ENCODE measurements around the gene SAE1. TPM values are rescaled to one million over a fixed set of nuclear protein-coding genes. Genes with fewer than 3 reads are reported as not detected.
A peak's percentile ranks its signal among the peaks of the same experiment; 100 is the strongest.

SAE1 gene
- total RNA-seq, 1 experiment from 2014 or later = 140 TPM

DNA sequence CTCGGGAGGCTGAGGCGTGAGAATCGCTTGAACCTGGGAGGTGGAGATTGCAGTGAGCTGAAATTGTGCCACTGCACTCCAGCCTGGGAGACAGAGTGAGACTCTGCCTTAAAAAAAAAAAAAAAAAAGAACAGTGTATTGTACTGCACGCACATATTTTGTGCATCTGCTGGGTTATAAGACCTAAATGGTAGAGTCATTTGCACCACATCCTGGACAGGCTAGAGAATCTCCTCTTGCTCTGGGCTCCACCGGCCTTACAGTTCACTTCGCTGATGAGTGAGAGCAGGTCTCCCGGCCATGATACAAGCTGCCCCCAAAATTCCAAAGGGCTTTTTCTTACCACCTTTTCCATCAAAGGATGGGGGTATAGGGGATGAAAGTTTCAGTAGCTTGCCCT, 7.2 kb upstream of the SAE1 start:
- Histone ChIP-seq H3K36me3 (ENCODE audit: control insufficient read depth, insufficient read depth, low read length) (no peaks in the 10 kb centered on the region), H3K4me1 (ENCODE audit: control insufficient read depth, insufficient read depth, low read length) (peaks cover 19% of the 10 kb centered on the region), H3K4me3 (ENCODE audit: low read depth in 2 of 2, low read length in 2 of 2) (no peak overlapping the region), H3K27me3 (ENCODE audit: control insufficient read depth, insufficient read depth, low read length) (no peaks in the 10 kb centered on the region), H3K9me3 (ENCODE audit: control insufficient read depth, insufficient read depth, low read depth, low read length) (no peaks in the 10 kb centered on the region), H3K27ac (ENCODE audit: low read length) (no peak overlapping the region)
- POLR2A ChIA-PET = interaction anchor here (0.7 kb wide), 1 partner anchor 50 kb away, joined by 7 read pairs; no protein-coding TSS in a partner anchor
- TF ChIP-seq TCF7L2 (IDR thresholded peaks at IDR 0.05; ENCODE audit: low read depth, low read length) (no peak), POLR2AphosphoS5 (IDR thresholded peaks at IDR 0.05; ENCODE audit: low read depth, low read length) (no peak), SIN3A (IDR thresholded peaks at IDR 0.05; ENCODE audit: borderline replicate concordance, insufficient read depth, low read depth, low read length) (no peak)
- TF ChIP-seq, protein P1, sequence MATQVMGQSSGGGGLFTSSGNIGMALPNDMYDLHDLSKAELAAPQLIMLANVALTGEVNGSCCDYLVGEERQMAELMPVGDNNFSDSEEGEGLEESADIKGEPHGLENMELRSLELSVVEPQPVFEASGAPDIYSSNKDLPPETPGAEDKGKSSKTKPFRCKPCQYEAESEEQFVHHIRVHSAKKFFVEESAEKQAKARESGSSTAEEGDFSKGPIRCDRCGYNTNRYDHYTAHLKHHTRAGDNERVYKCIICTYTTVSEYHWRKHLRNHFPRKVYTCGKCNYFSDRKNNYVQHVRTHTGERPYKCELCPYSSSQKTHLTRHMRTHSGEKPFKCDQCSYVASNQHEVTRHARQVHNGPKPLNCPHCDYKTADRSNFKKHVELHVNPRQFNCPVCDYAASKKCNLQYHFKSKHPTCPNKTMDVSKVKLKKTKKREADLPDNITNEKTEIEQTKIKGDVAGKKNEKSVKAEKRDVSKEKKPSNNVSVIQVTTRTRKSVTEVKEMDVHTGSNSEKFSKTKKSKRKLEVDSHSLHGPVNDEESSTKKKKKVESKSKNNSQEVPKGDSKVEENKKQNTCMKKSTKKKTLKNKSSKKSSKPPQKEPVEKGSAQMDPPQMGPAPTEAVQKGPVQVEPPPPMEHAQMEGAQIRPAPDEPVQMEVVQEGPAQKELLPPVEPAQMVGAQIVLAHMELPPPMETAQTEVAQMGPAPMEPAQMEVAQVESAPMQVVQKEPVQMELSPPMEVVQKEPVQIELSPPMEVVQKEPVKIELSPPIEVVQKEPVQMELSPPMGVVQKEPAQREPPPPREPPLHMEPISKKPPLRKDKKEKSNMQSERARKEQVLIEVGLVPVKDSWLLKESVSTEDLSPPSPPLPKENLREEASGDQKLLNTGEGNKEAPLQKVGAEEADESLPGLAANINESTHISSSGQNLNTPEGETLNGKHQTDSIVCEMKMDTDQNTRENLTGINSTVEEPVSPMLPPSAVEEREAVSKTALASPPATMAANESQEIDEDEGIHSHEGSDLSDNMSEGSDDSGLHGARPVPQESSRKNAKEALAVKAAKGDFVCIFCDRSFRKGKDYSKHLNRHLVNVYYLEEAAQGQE (IDR thresholded peaks at IDR 0.05; ENCODE audit: insufficient read depth in 1 of 2, low read depth in 2 of 2, low read length in 1 of 2) = no peak
- TF ChIP-seq, protein P2, sequence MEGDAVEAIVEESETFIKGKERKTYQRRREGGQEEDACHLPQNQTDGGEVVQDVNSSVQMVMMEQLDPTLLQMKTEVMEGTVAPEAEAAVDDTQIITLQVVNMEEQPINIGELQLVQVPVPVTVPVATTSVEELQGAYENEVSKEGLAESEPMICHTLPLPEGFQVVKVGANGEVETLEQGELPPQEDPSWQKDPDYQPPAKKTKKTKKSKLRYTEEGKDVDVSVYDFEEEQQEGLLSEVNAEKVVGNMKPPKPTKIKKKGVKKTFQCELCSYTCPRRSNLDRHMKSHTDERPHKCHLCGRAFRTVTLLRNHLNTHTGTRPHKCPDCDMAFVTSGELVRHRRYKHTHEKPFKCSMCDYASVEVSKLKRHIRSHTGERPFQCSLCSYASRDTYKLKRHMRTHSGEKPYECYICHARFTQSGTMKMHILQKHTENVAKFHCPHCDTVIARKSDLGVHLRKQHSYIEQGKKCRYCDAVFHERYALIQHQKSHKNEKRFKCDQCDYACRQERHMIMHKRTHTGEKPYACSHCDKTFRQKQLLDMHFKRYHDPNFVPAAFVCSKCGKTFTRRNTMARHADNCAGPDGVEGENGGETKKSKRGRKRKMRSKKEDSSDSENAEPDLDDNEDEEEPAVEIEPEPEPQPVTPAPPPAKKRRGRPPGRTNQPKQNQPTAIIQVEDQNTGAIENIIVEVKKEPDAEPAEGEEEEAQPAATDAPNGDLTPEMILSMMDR (IDR thresholded peaks at IDR 0.05) = no peak
- CTCF ChIA-PET = interaction anchor here (0.7 kb wide), 1 partner anchor 47 kb away, joined by 4 read pairs; no protein-coding TSS in a partner anchor
- in situ Hi-C loops (cut with HindIII; ENCODE audit: low pct_unique_long_range_greater_than_20kb, low sequenced_read_pairs) (no loop called here), intact Hi-C loops (cut with micrococcal nuclease; ENCODE audit: unreplicated experiment) (loop anchor here (5.0 kb wide), 1 partner anchor 46 kb away; no protein-coding TSS in a partner anchor)
- ATAC-seq (no peak), DNase-seq (ENCODE audit: low read depth, low spot score) (no peak)
- no TSS peak for BruUV-seq (replicated peaks)

DNA sequence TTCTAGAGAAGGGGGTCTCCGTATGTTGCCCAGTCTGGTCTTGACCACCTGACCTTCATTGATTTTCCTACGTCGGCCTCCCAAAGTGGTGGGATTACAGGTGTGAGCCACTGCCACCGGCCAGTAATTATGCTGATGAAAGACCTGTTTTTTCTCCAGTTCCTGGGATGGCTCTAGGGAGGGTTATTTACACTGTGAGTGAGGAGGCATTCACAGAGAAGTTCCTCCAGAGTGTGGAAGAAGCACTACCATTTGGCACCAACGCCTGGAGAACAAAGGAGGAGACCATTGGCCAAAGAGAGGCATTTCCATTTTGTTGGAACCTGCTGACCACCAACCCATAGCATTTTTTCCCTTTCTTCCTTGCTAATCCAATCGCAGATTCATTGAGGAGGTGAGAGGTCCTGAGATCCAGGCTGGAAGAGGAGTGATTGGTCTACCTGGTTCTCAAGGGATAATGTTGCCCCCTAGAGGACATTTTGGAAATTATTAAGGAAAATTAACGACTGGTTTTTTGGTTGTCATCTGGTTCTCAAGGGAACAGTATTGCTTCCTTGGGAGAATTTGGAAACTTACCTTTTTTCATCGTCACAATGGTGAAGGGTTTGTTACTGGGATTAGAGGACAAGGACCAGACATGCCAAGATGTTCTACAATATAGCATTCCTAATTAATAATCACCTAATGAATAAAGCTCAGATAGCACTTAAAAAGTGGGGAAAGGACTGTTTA, 5.5 kb upstream of the SAE1 start:
- TF ChIP-seq, protein P2 (IDR thresholded peaks at IDR 0.05) = peak; percentile 71
- TF ChIP-seq POLR2AphosphoS5 (IDR thresholded peaks at IDR 0.05; ENCODE audit: low read depth, low read length) = no peak
- intact Hi-C loops (cut with micrococcal nuclease; ENCODE audit: unreplicated experiment) = loop anchor here (5.0 kb wide), 1 partner anchor 48 kb away; no protein-coding TSS in a partner anchor
- ChIA-PET POLR2A (interaction anchor here (0.6 to 0.7 kb wide), 2 partner anchors 44 to 103 kb away, joined by 3 to 5 read pairs; no protein-coding TSS in a partner anchor), CTCF (interaction anchor here (0.6 kb wide), 1 partner anchor 45 kb away, joined by 3 read pairs; no protein-coding TSS in a partner anchor)
- H3K27me3 ChIP-seq (ENCODE audit: control insufficient read depth, insufficient read depth, low read length) = no peaks in the 10 kb centered on the region
- no peaks in the 10 kb centered on the region for H3K9me3 ChIP-seq (ENCODE audit: control insufficient read depth, insufficient read depth, low read depth, low read length)
- BruUV-seq (replicated peaks) = no TSS peak
- DNase-seq (ENCODE audit: low read depth, low spot score) (no peak), ATAC-seq (peak; percentile 79)
- H3K4me1 ChIP-seq (ENCODE audit: control insufficient read depth, insufficient read depth, low read length) = peaks cover 19% of the 10 kb centered on the region
- no peaks in the 10 kb centered on the region for H3K36me3 ChIP-seq (ENCODE audit: control insufficient read depth, insufficient read depth, low read length)
- no peak overlapping the region for H3K4me3 ChIP-seq (ENCODE audit: low read depth in 2 of 2, low read length in 2 of 2)
- H3K27ac ChIP-seq (ENCODE audit: low read length) = 0 out of 2 replicates have a peak overlapping the region, but pooled peaks have one; percentile 21
- in situ Hi-C loops (cut with HindIII; ENCODE audit: low pct_unique_long_range_greater_than_20kb, low sequenced_read_pairs) = no loop called here

All from Panc1 (cell line).